ENCODE data around the gene BRMS1L.
"Not testable (repeated sequence)": the region's sequence is repeated elsewhere in the genome, so short reads cannot be mapped to it uniquely, and the experiment has no call there.

The BRMS1L gene

DNA sequence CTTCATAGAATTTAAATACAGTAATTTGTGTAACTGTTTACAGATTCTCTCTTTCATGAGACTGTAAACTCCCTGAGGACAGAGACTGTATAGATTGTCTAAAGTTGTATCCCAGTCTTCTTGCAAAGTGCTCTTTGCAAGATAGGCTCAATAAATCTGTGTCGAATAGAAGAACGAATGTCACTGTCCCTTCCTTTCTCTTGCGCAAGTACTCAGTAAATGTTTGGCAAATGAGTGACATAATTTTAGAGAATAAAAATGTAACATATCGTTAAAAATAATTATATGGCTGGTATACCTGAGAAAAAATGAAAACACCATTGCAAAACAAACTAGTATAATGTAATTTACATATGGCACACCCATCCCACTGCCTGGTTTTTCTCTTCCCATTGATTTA lies 15.2 kb upstream of the BRMS1L start:
- H3K4me3 Mint-ChIP-seq, result no peak overlapping the region
- peaks cover 24% of the 10 kb centered on the region for H3K4me1 Mint-ChIP-seq (ENCODE audit: low read depth)
- H3K27ac Mint-ChIP-seq, result no peak overlapping the region
- peaks cover 4% of the 10 kb centered on the region for H3K9me3 Mint-ChIP-seq
- peaks cover 4% of the 10 kb centered on the region for H3K36me3 Mint-ChIP-seq (ENCODE audit: low read depth)
- H3K27me3 Mint-ChIP-seq (ENCODE audit: low read depth), result peaks cover 3% of the 10 kb centered on the region

DNA sequence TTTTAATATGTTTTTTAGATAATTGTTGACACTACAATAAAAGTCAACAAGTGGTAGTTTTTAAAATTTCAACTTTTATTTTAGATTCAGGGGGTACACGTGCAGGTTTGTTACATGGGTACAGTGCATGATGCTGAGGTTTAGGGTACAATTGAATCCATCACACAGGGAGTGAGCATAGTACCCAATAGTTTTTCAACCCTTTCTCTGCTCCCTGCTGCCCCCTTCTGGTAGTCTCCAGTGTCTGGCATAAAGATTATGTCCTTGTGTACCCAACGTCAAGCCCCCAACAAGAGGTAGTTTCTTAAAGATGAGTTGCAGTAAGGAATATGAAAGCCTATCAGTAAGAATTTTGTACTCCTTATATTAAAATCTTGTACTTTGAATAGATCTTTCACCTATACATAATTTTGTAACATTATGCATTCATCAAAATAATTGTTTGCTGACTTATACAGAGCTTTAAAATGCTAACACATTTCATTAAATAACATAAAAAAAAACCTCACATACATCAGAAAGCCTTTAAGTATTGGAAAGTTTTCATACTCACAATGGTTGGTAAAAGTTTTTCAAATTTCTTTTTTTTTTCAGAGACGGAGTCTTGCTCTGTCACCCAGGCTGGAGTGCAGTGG lies 11.7 kb upstream of the BRMS1L start:
- H3K27me3 Mint-ChIP-seq (ENCODE audit: low read depth), result peaks cover 11% of the 10 kb centered on the region
- H3K27ac Mint-ChIP-seq, result no peak overlapping the region
- no peaks in the 10 kb centered on the region for H3K9me3 Mint-ChIP-seq
- no peaks in the 10 kb centered on the region for H3K36me3 Mint-ChIP-seq (ENCODE audit: low read depth)
- no peak overlapping the region for H3K4me3 Mint-ChIP-seq
- H3K4me1 Mint-ChIP-seq (ENCODE audit: low read depth), result no peaks in the 10 kb centered on the region

DNA sequence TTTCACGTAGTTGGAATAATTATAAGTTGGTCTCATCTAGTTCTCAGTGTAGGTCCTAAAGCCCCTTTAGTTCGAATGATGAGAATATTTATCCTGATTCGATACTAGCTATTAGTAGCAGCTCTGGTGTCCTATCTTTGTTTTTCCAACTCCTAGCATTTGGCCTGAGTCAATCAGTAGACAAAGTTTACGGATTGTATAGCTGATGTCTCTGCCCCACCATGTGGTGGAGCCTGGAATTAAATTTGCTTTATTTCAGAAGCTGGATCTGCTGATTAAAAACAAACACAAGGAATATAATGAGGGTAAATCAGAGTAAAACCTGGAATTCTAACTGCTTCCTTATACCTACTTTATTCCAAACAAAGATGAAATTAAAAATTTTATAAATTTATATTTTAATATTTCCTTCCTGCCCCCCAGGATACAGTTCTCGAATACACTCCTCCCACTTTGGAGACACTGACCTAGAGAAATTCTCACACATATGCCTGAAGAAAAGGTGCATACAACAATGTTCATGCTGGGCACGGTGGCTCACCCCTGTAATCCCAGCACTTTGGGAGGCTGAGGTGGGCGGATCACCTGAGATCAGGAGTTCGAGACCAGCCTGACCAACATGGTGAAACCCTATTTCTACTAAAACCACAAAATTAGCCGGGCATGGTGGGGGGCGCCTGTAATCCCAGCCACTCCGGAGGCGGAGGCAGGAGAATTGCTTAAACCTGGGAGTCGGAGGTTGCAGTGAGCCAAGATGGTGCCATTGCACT lies 7.6 kb upstream of the BRMS1L start:
- Mint-ChIP-seq H3K36me3 (ENCODE audit: low read depth) (no peaks in the 10 kb centered on the region), H3K27ac (no peak overlapping the region), H3K4me3 (no peak overlapping the region), H3K9me3 (no peaks in the 10 kb centered on the region), H3K4me1 (ENCODE audit: low read depth) (peaks cover 2% of the 10 kb centered on the region), H3K27me3 (ENCODE audit: low read depth) (peaks cover 16% of the 10 kb centered on the region)

DNA sequence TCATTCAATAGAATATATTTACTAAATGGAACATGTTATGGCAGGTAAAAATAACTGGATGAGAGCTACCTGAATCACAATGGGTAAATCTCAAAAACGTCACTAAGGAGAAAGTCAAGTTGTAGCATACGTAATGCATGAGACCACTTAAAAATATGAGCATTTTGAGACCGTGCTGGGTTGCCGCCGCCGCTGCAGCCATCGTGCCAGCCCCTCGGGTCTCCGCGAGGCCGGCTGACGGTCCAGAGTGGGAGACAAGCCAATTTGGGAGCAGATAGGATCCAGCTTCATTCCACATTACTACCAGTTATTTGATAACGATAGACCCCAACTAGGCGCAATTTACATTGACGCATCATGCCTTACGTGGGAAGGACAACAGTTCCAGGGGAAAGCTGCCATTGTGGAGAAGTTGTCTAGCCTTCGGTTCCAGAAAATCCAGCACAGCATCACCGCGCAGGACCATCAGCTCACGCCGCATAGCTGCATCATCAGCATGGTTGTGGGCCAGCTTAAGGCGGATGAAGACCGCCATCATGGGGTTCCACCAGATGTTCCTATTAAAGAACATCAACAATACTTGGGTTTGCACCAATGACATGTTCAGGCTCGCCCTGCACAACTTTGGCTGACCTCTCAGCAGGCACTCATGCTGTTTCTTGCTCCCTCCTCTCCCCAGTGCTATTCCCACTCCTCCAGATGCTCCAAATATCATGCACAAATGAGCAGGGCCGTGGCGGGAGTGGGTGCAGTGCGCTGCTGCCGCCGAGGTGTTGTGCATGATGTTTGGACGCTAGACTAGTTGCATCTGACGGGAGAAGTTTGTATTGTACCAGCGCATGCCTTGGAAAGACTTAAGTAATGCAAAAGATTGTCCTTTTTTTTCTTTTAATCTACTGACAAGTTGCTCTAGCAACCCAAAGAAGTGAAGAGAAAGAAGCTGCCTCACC lies 6.3 kb upstream of the BRMS1L start:
- Mint-ChIP-seq H3K9me3 (no peaks in the 10 kb centered on the region), H3K27ac (no peak overlapping the region), H3K4me1 (ENCODE audit: low read depth) (peaks cover 2% of the 10 kb centered on the region), H3K27me3 (ENCODE audit: low read depth) (peaks cover 16% of the 10 kb centered on the region), H3K36me3 (ENCODE audit: low read depth) (no peaks in the 10 kb centered on the region), H3K4me3 (no peak overlapping the region)

DNA sequence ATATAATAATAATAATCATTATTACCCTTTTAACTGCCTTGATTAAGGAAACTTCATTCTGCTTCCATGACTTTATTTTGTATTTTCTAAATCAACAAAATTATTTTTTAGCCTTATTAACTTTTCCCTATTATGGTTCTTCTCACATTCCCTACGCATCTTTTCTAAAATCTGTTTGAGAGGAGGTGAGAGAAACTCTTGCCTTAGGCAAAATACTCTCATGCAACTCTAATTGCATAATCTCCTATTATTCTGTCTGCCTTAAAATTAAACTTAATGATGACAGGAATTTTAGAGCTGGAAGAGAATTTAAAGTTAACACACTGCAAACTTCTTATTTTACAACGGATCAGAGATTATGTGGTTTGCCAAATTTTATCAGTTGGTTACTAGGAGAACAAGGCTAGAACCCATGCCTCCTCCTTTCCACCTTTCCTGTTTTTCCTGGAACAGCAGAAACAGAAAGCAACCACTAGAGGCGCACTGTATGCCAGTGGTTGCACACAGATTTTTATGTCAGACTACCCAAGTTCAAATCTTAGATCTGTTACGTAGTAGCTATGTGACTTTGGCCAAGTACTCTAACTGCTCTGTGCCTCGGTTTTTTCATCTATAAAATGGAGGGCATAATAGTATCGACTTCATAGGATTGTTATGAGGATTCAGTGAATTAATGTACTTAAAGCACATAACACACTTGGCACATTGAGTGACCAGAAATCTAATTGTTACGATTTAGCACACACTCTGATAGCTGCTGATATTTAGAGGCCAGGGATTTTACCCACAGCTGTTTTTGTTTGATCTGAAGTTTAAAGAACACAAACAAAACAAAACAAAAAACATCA lies 4.3 kb upstream of the BRMS1L start:
- Mint-ChIP-seq H3K4me3 (no peak overlapping the region), H3K27ac (no peak overlapping the region), H3K36me3 (ENCODE audit: low read depth) (no peaks in the 10 kb centered on the region), H3K9me3 (no peaks in the 10 kb centered on the region), H3K27me3 (ENCODE audit: low read depth) (peaks cover 9% of the 10 kb centered on the region), H3K4me1 (ENCODE audit: low read depth) (peaks cover 8% of the 10 kb centered on the region)

DNA sequence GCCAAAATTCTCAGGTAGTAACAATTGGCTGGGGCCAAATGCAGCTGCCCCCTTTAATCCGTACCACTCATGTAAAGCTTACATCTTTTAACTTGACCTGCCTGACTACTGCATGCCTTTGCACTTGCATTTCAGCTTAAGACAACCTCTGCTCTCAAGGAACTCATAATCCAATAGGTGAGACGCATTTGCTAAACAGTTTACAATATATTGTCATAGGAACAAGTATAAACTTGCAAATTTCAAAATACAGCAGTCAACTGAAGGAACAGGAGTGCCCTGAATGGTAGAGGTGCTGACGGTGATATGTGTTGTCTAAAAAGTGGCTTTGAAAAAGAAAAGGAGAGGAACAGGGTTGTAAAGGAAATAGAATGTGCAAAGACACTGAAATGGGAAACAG lies 3.6 kb upstream of the BRMS1L start:
- Mint-ChIP-seq H3K4me3 (no peak overlapping the region), H3K36me3 (ENCODE audit: low read depth) (no peaks in the 10 kb centered on the region), H3K27me3 (ENCODE audit: low read depth) (peaks cover 4% of the 10 kb centered on the region), H3K9me3 (no peaks in the 10 kb centered on the region), H3K4me1 (ENCODE audit: low read depth) (peaks cover 15% of the 10 kb centered on the region), H3K27ac (no peak overlapping the region)

DNA sequence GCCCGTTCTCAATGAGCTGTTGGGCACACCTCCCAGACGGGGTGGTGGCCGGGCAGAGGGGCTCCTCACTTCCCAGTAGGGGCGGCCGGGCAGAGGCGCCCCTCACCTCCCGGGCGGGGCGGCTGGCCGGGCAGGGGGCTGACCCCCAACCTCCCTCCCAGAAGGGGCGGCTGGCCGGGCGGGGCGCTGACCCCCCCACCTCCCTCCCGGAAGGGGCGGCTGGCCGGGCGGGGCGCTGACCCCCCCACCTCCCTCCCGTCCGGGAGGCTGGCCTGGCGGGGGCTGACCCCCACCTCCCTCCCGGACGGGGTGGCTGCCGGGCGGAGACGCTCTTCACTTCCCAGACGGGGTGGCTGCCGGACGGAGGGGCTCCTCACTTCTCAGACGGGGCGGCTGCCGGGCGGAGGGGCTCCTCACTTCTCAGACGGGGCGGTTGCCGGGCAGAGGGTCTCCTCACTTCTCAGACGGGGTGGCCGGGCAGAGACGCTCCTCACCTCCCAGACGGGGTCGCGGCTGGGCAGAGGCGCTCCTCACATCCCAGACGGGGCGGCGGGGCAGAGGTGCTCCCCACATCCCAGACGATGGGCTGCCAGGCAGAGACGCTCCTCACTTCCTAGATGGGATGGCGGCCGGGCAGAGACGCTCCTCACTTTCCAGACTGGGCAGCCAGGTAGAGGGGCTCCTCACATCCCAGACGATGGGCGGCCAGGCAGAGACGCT lies 1.5 kb upstream of the BRMS1L start:
- H3K36me3 Mint-ChIP-seq (ENCODE audit: low read depth); H3K4me3 Mint-ChIP-seq; H3K27me3 Mint-ChIP-seq (ENCODE audit: low read depth); H3K9me3 Mint-ChIP-seq; H3K27ac Mint-ChIP-seq: not testable (repeated sequence)
- H3K4me1 Mint-ChIP-seq (ENCODE audit: low read depth), result peaks cover 19% of the 10 kb centered on the region

DNA sequence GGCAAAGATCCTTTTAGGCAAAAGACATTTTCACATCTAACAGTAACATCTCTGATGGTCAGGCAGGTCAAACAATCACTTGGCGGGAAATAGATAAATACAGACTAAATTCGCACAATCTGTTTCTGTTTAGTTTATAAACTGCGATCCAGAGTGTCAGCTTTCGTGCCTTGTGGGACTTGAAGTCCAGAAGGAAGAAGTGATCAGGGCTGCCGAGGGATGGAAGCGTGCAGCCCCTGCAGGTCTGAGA lies 245 bp upstream of the BRMS1L start:
- no peaks in the 10 kb centered on the region for H3K36me3 Mint-ChIP-seq (ENCODE audit: low read depth)
- H3K4me1 Mint-ChIP-seq (ENCODE audit: low read depth), result peaks cover 19% of the 10 kb centered on the region

DNA sequence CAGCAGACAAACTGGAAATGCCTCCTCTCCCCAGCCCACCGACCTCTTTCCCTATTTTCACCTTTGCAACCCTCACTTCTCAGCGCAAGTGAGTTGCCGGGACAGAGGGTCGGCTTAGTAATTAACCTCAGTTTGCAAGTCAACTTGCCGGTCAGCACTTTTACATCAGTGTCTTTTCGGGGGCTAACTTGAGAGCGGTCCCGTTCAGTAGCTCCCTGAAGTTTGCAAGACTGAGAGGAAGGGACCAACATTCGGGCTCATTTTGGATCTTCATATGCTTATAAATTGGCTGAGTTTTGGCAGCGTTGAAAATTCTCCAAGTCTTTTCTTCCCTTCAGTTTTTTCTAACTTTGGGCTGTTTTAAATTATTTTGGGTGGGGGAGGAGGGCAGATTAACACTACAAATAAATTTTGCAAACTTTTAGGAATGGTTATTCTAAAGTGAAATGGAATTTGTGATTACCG lies 846 bp downstream of the BRMS1L start:
- H3K4me3 Mint-ChIP-seq, result peak overlapping the region; percentile 85
- no peaks in the 10 kb centered on the region for H3K9me3 Mint-ChIP-seq
- H3K27me3 Mint-ChIP-seq (ENCODE audit: low read depth), result no peaks in the 10 kb centered on the region
- peak overlapping the region; percentile 78 for H3K27ac Mint-ChIP-seq
- H3K36me3 Mint-ChIP-seq (ENCODE audit: low read depth), result peaks cover 4% of the 10 kb centered on the region
- H3K4me1 Mint-ChIP-seq (ENCODE audit: low read depth), result peaks cover 17% of the 10 kb centered on the region

More for the DNA sequence above, 245 bp upstream of the BRMS1L start:
- Mint-ChIP-seq H3K4me3 (peak overlapping the region; percentile 85), H3K9me3 (no peaks in the 10 kb centered on the region), H3K27ac (peak overlapping the region; percentile 74), H3K27me3 (ENCODE audit: low read depth) (peaks cover 2% of the 10 kb centered on the region)

DNA sequence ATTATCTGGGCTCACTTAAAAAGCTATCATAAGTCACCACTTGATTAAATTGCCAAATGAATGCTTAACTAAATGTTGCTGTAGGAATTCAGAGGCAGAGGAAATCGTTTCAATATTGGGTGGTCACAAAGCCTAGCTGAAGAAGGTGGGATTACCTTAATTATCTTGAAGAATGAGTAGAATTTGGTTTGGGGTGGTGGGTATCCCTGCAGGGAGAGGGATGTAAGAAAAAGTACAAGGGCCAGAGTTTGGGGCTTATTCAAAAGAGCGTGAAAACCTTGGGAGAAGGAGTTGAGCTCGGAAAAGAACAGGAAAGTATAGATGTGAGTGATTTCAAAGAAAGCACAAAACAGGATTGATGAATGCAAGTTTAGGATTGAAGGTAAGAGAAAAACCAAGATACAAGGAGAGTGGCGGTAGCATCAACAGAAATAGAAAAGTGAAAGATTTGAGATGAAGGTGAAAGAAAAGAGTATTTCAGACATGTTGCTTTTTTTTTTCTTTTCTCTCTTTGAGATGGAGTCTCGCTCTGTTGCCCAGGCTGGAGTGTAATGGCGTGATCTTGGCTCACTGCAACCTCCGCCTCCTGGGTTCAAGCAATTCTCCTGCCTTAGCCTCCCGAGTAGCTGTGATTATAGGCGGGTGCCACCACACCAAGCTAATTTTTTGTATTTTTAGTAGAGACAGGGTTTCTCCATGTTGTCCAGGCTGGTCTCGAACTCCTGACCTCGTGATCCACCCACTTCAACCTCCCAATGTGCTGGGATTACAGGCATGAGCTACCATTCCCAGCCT lies 1.7 kb downstream of the BRMS1L start:
- peak overlapping the region; percentile 85 for H3K4me3 Mint-ChIP-seq
- no peaks in the 10 kb centered on the region for H3K27me3 Mint-ChIP-seq (ENCODE audit: low read depth)
- H3K36me3 Mint-ChIP-seq (ENCODE audit: low read depth), result peaks cover 4% of the 10 kb centered on the region
- H3K27ac Mint-ChIP-seq, result no peak overlapping the region
- no peaks in the 10 kb centered on the region for H3K9me3 Mint-ChIP-seq
- H3K4me1 Mint-ChIP-seq (ENCODE audit: low read depth), result peaks cover 17% of the 10 kb centered on the region

DNA sequence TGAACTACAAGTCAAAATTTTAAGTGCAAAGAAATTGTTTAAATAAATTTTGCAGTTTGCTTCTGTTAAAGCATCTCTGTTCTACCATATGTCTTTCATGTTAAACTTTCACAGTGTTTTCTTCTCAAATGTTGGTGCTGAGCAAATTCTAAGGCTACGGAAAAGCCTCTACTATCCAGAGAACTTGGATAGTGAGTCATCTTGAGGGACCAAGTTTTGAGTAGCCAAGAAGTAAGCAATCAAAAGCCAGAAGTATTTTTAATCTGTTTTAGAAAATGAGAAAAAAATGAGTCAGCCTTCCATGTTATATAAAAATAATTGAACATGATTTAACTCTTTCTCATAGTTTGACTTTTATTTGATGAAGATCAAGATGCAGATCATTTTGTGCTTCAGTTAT lies 3.3 kb downstream of the BRMS1L start:
- H3K4me1 Mint-ChIP-seq (ENCODE audit: low read depth), result peaks cover 17% of the 10 kb centered on the region
- H3K36me3 Mint-ChIP-seq (ENCODE audit: low read depth), result peaks cover 4% of the 10 kb centered on the region
- H3K9me3 Mint-ChIP-seq, result no peaks in the 10 kb centered on the region
- H3K4me3 Mint-ChIP-seq, result no peak overlapping the region
- no peak overlapping the region for H3K27ac Mint-ChIP-seq
- no peaks in the 10 kb centered on the region for H3K27me3 Mint-ChIP-seq (ENCODE audit: low read depth)

DNA sequence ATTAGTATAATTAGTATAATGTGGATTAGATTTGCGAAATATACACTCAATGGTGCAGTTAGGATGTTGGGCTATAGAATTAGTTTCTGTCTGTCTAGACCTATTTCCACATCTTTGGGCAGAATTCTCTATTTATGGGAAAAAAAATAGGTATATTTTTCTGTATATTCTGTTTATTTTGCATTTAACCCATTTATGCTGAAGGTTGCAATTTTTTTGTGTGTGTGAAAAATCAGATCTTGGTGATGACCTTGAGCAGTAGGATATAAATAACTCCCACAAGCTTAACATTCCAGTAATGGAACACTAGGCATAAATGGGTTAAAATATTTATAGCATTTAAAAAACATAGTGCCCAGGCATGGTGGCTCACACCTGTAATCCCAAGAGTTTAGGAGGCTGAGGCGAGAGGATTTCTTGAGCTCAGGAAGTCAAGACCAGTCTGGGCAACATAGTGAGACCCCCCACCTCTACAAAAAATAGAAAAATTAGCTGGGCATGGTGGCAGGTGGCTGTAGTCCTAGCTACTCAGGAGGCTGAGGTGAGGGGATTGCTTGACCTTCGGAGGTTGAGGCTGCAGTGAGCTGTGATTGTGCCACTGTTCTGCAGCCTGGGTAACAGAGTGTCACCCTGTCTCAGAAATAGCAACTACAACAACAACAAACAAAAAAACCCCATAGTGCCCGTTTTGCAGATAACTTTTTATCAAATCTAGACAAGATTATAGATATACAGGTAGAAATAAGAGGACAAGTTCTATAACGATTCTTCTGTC lies 9.3 kb downstream of the BRMS1L start:
- H3K36me3 Mint-ChIP-seq (ENCODE audit: low read depth), result peaks cover 40% of the 10 kb centered on the region
- no peaks in the 10 kb centered on the region for H3K4me1 Mint-ChIP-seq (ENCODE audit: low read depth)
- no peak overlapping the region for H3K27ac Mint-ChIP-seq
- peaks cover 19% of the 10 kb centered on the region for H3K9me3 Mint-ChIP-seq
- H3K4me3 Mint-ChIP-seq, result no peak overlapping the region
- H3K27me3 Mint-ChIP-seq (ENCODE audit: low read depth), result no peaks in the 10 kb centered on the region
